Stimulated activated naive B cell treated with anti-CD40 and anti-IgM and Interleukin-4, amounts not matched to agents 10 μg/mL and 1 μg/mL and 100 μg/mL, for 72 hours (primary cell): ENCODE results near the gene FAM25G.
"Not testable (repeated sequence)": the region's sequence is repeated elsewhere in the genome, so short reads cannot be mapped to it uniquely, and the experiment has no call there.

Experiments used
- ATAC-seq, 2 donors: fragments of 150-1000 bp; cut with Tn5 transposase; replicated peaks; 2 replicates each; pipeline ENCODE4 v1.10.0; 2021; ENCODE audit warnings: moderate library complexity in 1 of 2
- DNase-seq: peaks from one replicate; pipeline ENCODE4 v3.0.0; 2021
- H3K27ac Mint-ChIP-seq: one replicate; pipeline ENCODE4 v1.8.0; 2022; ENCODE audit warnings: mild to moderate bottlenecking, mixed read lengths
- H3K27me3 Mint-ChIP-seq, 2 donors: one replicate each; pipeline ENCODE4 v1.8.0; 2022; ENCODE audit warnings: mixed read lengths in 2 of 2
- H3K36me3 Mint-ChIP-seq, 2 donors: one replicate each; pipeline ENCODE4 v1.8.0; 2022; ENCODE audit warnings: mixed read lengths in 2 of 2, mild to moderate bottlenecking in 1 of 2
- H3K4me1 Mint-ChIP-seq, 2 donors: one replicate each; pipeline ENCODE4 v1.8.0; 2022; ENCODE audit warnings: mixed read lengths in 2 of 2, mild to moderate bottlenecking in 1 of 2
- H3K4me3 Mint-ChIP-seq, 2 donors: one replicate each; pipeline ENCODE4 v1.8.0; 2022; ENCODE audit warnings: mild to moderate bottlenecking in 2 of 2, mixed read lengths in 2 of 2, moderate library complexity in 1 of 2
- H3K9me3 Mint-ChIP-seq, 2 donors: one replicate each; pipeline ENCODE4 v1.8.0; 2022; ENCODE audit warnings: mixed read lengths in 2 of 2, mild to moderate bottlenecking in 1 of 2

The FAM25G gene

DNA sequence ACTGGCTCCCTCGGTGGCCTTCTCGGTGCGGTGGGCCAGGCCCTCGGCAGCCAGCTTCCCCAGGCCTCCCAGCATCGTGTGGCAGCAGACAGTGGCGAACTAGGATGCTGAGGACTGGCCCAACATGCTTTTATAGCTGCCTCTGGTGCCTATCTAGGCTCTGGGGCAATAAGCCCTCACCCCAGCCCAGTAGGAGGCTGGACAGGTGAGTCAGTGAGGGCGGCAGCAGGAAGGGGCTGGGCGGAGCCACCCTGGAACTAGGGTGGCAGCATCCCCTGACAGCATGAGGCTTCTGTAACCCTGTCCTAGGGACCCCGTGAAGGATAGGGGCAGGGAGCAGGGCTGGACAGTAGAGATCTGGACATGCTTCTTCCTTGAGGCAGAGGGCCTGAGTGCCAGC, at the start of gene FAM25G:
Gene FAM25G (minus strand): TSS at position 101 of the 400 bp plus-strand sequence. CDS start 26 bp downstream, at position 75.
- not testable (repeated sequence) for H3K36me3 Mint-ChIP-seq, H3K4me3 Mint-ChIP-seq, H3K27ac Mint-ChIP-seq, DNase-seq, H3K27me3 Mint-ChIP-seq, H3K9me3 Mint-ChIP-seq, ATAC-seq, H3K4me1 Mint-ChIP-seq

DNA sequence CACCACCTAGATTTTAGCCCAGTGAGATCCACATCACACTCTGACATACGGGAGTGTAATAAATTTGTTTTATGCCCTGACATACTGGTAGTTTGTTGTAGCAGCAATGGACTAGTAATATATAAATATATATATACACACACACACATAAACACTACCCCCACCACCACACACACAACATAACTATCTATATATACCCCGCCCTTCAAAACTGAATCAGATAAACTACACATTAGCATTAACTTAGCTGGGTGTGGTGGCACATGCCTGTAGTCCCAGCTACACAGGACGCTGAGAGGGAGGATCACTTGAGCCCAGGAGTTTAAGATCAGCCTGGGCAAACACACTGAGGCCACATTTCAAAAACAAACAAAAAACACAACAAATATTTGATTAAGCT, 44.9 kb upstream of the FAM25G start:
- not testable (repeated sequence) for H3K4me3 Mint-ChIP-seq, DNase-seq, H3K4me1 Mint-ChIP-seq, H3K9me3 Mint-ChIP-seq, H3K36me3 Mint-ChIP-seq, ATAC-seq, H3K27ac Mint-ChIP-seq, H3K27me3 Mint-ChIP-seq

DNA sequence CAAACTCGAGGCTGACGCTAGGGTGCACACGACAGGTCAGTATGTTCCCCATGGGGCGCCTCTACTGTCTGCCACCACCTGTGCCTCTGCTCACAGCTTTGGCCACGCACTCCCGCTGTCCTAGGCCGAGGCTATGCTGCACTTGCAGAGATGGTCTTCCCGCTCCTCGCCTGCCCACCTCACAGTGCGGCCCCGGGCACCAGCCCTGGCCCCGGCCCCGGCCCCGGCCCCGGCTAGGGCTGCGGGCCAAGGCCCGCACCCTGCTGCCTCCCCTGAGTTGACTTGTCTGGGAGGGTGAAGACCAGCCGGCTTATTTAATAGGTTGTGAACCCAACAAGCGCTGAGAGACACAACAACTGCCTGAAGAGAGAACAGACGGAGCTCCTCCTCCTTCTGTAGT, 32.0 kb upstream of the FAM25G start, which contains the start of gene AGAP9:
Gene AGAP9 (minus strand): TSS at position 164 of the 400 bp plus-strand sequence. CDS start 112 bp downstream, at position 52.
- not testable (repeated sequence) for H3K27ac Mint-ChIP-seq, H3K4me3 Mint-ChIP-seq, ATAC-seq, H3K36me3 Mint-ChIP-seq, H3K27me3 Mint-ChIP-seq, H3K4me1 Mint-ChIP-seq, DNase-seq, H3K9me3 Mint-ChIP-seq

DNA sequence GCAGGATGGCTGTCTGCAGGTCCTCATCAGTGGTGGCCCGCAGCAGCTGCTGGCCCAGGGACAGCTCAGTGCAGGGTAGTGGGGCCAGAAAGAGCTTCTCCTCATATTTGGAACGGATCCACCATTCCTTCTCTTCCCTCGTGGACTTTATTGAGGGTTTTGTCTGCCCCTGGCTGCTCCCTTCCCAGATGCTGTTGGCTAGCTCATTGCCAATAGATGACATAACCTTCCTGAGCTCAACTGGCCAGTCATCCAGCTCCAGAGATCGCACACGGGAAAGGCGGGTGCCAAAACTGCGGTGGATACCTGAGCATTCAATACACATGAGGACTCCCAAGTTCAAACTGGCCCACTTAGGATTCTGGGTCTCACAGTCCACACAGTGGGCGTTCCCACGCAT, 10.8 kb upstream of the FAM25G start:
- H3K27me3 Mint-ChIP-seq, H3K9me3 Mint-ChIP-seq, DNase-seq, H3K4me1 Mint-ChIP-seq, H3K27ac Mint-ChIP-seq, ATAC-seq, H3K4me3 Mint-ChIP-seq, H3K36me3 Mint-ChIP-seq: not testable (repeated sequence)

DNA sequence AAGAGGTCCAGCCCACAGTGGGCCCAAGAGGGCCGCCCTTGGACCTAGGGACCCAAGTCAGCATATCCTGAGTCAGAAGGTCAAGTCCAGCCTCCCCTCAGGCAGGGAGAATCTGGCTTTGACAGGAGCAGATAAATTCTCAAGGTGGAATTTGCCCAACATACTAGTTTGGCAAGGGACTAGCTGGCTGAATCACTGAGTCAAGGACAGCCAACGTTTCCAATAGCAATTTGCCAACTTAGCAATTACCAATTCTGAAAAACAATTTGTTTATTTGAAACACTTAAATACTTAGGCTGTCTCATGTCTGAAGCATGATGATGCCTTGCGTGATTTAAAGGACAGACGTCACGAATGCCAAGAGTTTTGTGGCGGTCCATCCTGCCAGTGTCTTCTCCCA, 2.7 kb upstream of the FAM25G start:
- H3K4me3 Mint-ChIP-seq, H3K9me3 Mint-ChIP-seq, DNase-seq, H3K4me1 Mint-ChIP-seq, H3K27ac Mint-ChIP-seq, ATAC-seq, H3K27me3 Mint-ChIP-seq, H3K36me3 Mint-ChIP-seq: not testable (repeated sequence)

DNA sequence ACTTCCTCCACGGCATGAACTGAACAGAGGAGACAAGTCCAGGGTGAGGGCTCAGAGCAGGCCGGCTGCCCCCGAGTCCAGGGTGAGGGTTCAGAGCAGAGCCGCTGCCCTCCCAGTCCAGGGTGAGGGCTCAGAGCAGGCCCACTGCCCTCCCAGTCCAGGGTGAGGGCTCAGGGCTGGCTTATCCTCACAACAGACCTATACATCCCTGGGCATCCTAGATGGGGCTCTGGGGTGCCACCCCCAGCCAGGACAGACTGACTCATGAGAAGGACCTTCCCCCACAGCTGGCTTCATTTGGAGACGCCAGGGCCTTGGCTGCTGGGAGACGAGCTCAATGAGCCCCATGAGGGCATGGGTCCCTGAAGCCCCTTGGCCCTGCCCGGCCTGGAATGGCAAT, 1.9 kb downstream of the FAM25G start:
- not testable (repeated sequence) for H3K36me3 Mint-ChIP-seq, H3K9me3 Mint-ChIP-seq, H3K27me3 Mint-ChIP-seq, DNase-seq, H3K27ac Mint-ChIP-seq, ATAC-seq, H3K4me1 Mint-ChIP-seq, H3K4me3 Mint-ChIP-seq

DNA sequence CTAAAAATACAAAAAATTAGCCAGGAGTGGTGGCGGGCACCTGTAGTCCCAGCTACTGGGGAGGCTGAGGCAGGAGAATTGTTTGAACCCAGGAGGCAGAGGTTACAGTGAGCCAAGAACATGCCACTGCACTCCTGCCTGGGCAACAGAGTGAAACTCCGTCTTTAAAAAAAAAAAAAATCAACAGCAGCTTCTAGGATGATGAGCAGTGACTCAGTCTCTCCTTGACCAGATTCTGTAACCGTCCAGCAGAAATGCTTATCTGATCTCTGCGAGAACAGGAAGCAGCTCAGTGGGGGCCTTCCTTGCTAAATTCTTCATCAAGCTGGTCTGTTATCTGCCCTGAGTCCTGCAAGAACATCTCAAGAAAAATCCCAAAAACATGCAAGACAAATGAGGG, 5.6 kb downstream of the FAM25G start:
- not testable (repeated sequence) for H3K27me3 Mint-ChIP-seq, DNase-seq, H3K9me3 Mint-ChIP-seq, H3K27ac Mint-ChIP-seq, H3K4me3 Mint-ChIP-seq, ATAC-seq, H3K4me1 Mint-ChIP-seq, H3K36me3 Mint-ChIP-seq

DNA sequence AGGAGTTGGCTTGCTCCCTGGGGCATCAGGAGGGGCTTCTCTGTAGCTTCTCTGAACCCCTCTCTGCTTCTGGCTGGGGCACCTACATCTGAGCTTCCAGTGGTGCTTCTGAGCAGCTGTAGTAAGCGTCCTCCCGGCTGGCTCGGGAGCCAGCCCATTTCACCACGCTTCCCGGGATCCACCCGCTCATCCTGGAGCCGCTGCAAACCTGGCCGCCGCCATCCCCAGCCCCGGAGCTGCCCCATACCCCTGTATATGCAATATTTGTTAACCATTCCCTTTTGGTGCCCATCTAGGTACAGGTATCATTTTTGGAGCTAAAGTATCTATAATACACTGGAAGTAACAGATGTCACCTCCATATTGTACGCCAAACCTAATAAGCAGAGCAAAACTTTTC, 6.7 kb downstream of the FAM25G start:
- not testable (repeated sequence) for H3K27me3 Mint-ChIP-seq, DNase-seq, H3K4me3 Mint-ChIP-seq

DNA sequence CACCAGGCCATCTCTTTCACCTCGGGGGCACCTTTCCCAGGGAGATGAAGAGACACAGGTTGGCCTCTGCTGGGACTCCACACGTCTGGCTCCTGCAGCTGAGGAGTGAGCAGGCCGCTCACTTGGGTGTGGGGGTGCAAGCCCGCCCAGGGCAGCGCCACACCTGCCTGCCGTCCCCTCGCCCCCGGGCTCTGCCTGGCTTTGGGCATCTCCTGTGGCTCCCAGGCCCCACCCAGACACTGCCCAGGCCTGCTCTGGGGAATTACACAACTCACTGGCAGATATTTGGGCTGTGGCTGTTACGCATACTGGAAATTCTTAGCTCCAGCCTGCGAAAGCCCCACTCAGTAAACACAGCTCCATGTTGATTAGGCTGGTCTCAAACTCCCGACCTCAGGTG, 7.6 kb downstream of the FAM25G start, which contains the start of gene ANXA8:
Gene ANXA8 (minus strand): TSS at position 193 of the 400 bp plus-strand sequence. CDS start 182 bp downstream, at position 11.
- not testable (repeated sequence) for H3K36me3 Mint-ChIP-seq, H3K4me3 Mint-ChIP-seq

More for the DNA sequence above, 6.7 kb downstream of the FAM25G start:
- not testable (repeated sequence) for H3K9me3 Mint-ChIP-seq, H3K4me1 Mint-ChIP-seq, H3K36me3 Mint-ChIP-seq, H3K27ac Mint-ChIP-seq, ATAC-seq

DNA sequence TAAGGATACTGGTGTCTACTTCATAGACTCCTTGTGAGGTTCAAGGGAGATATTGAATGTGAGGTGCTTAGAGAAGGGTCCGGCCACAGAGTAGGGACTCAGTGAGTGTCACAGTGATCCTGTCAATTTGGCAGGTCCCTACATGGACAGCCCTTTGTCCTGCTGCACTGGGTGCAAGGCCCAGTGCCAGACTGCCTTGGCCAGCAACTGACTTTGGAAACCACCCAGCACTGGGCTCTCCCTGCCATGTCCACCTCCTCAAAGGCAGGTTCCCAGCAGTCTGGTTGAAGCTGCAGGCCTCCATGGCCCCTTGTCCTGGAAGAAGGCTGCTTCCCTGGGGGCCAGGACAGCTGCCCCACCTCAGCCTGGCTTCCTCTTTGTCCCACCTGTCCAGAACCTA, 9.1 kb downstream of the FAM25G start:
- H3K4me1 Mint-ChIP-seq, H3K27ac Mint-ChIP-seq, H3K27me3 Mint-ChIP-seq, H3K9me3 Mint-ChIP-seq, DNase-seq, ATAC-seq, H3K36me3 Mint-ChIP-seq, H3K4me3 Mint-ChIP-seq: not testable (repeated sequence)

More for the DNA sequence above, 7.6 kb downstream of the FAM25G start, which contains the start of gene ANXA8:
- not testable (repeated sequence) for DNase-seq, H3K27ac Mint-ChIP-seq, ATAC-seq, H3K4me1 Mint-ChIP-seq, H3K9me3 Mint-ChIP-seq, H3K27me3 Mint-ChIP-seq

DNA sequence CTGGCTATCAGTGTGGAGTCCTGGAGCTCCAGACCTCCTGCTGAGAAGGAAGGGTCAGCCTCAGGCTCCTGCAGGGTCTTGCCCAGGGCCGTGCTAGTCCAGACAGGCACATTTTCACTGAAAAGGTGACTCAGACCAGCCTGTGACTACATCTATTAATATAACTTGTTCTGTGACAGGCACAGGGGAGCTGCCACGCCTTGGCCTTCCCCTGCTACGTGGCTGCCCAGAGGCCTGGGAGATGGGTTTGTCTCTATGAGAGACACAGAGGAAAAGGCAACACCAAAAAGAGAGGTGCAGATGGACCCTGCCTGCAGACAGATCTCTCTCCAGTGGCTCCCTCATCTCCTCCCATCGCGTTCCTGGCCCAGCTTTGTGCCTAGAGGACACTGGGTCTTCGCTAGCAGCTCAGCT, 9.7 kb downstream of the FAM25G start:
- H3K27me3 Mint-ChIP-seq, H3K36me3 Mint-ChIP-seq, H3K9me3 Mint-ChIP-seq, H3K4me1 Mint-ChIP-seq, H3K4me3 Mint-ChIP-seq, H3K27ac Mint-ChIP-seq, DNase-seq: not testable (repeated sequence)
- peak in 1 of 2 donors; percentile 11 for ATAC-seq

DNA sequence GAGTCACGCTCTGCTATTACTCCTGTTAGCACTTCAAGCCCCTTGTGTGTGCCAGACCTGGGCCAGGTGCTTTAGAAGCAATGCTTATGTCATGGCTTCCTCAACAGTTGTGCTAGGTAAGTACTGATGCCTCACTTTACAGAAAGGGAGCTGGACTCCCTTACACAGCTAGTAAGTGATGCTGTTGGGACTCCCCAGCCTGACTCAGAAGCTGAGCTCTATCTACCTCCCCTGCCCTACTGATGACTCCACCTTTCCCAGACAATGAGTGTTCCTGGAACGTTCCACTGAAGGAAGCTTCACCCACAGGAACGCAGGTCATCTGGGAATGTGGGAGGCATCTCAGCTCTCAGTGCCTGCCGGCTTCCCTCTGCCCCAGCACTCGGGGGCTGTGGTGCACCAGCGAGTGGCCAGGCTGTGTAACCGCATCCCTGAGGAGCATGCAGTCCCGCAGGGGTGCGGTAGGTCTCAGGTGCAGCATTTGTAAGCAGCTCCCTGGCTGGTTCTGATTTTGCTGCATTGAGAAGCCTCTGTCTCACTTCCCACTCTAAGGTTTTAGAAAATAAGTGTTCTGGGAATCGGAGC, 10.2 kb downstream of the FAM25G start:
- not testable (repeated sequence) for DNase-seq, H3K4me1 Mint-ChIP-seq, H3K27me3 Mint-ChIP-seq, H3K36me3 Mint-ChIP-seq, H3K4me3 Mint-ChIP-seq, H3K27ac Mint-ChIP-seq, H3K9me3 Mint-ChIP-seq
- peak; percentile 17 to 29 for ATAC-seq

DNA sequence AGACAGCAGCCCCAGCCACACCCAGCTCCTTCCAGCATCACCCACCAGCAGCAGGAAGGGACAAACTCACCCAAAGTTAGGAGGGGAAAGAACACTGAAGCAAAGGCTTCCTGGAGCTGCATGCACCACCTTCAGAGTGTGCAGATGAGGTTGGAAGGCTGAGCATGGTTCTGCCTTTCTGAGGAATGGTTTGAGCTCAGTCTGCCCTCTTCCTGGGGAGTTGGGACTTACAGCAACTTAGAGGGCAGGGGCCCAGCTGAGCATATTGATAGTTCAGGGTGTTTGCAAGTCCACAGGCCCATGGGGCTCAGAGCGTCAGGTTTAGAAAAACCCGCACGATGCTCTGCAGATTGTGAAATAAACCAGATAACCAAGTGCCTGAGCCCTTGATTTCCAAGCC, 11.4 kb downstream of the FAM25G start:
- not testable (repeated sequence) for H3K4me1 Mint-ChIP-seq, DNase-seq, H3K27me3 Mint-ChIP-seq, H3K9me3 Mint-ChIP-seq, H3K36me3 Mint-ChIP-seq, H3K27ac Mint-ChIP-seq, H3K4me3 Mint-ChIP-seq, ATAC-seq

DNA sequence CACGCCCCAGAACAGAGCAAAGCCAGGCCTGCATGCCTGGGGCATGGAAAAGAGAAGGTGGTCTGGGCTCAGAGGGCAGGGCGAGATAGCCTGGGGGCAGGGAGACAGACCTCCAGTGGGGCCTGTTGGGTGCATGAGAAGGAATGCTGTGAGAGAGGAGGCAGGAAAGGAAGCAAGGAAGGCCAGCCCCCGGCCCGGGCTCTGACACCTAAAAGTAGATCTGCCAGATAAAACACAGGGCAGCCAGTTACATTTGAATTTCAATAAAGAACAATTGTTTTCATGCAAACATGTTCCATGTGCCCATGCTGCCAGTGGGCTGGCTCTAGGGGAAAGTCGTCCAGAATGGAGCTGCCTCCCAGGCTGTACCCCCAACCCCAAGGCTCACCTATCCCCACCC, 13.4 kb downstream of the FAM25G start:
- not testable (repeated sequence) for H3K4me3 Mint-ChIP-seq, H3K36me3 Mint-ChIP-seq, H3K27ac Mint-ChIP-seq, DNase-seq, H3K27me3 Mint-ChIP-seq, H3K9me3 Mint-ChIP-seq, ATAC-seq, H3K4me1 Mint-ChIP-seq

DNA sequence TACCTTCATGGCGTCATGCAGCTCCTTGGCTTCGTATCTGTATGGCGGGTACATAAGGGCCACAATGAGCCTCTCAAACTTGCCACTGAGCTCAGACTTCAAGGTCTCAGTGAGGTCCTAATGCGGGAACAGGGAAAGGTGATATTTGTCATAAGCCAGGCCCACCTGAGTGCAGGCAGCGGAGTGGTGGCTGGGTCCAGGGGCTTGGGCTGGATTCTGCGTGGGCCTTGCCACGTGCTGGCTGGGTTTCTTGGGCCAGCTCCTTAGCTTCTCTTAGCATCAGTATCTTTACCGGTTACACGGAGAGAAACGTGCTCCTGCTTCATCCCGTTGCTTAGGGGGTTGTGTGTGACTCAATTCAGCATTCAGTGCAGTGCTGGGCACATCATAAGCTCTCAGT, 14.4 kb downstream of the FAM25G start:
- not testable (repeated sequence) for H3K9me3 Mint-ChIP-seq, H3K36me3 Mint-ChIP-seq, H3K27me3 Mint-ChIP-seq, ATAC-seq, H3K4me1 Mint-ChIP-seq, DNase-seq, H3K27ac Mint-ChIP-seq, H3K4me3 Mint-ChIP-seq

DNA sequence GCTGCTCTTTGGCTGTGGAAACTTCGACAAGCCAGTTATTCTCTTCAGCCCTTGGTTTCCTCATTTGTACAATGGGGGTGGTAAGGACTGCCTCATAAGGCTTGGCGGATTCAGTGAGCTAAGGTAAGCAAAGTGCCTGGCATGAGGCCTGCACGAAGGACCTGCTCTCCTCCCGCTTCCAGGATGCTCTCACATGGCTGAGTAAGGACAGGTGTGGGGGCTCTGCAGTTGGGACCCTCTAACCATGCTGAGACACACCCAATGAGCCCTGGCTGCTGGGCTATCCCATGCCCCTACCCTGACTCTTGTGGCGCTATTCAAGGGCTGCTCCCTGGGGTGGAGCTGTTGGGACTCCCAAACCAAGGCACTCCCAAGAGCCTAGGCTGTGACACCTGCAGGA, 16.4 kb downstream of the FAM25G start:
- not testable (repeated sequence) for H3K4me3 Mint-ChIP-seq, H3K27me3 Mint-ChIP-seq, DNase-seq, H3K27ac Mint-ChIP-seq, H3K4me1 Mint-ChIP-seq, H3K36me3 Mint-ChIP-seq, ATAC-seq, H3K9me3 Mint-ChIP-seq
